BLaER1 (cell line): ENCODE results near the gene OSBPL2.
A peak's percentile ranks its signal among the peaks of the same experiment; 100 is the strongest.

Experiments used
- H3K27ac ChIP-seq: shearing (Covaris generic); formaldehyde crosslinking; 2 replicates; pipeline ENCODE4 v1.8.1; 2022
- H3K27me3 ChIP-seq: shearing (Covaris generic); formaldehyde crosslinking; 2 replicates; pipeline ENCODE4 v1.8.1; 2022
- H3K36me3 ChIP-seq: shearing (Covaris generic); formaldehyde crosslinking; 2 replicates; pipeline ENCODE4 v1.8.1; 2022
- H3K4me1 ChIP-seq: shearing (Covaris generic); formaldehyde crosslinking; 2 replicates; pipeline ENCODE4 v1.8.1; 2022
- H3K4me2 ChIP-seq: shearing (Covaris generic); formaldehyde crosslinking; 2 replicates; pipeline ENCODE4 v1.8.1; 2022
- H3K4me3 ChIP-seq: shearing (Covaris generic); formaldehyde crosslinking; 2 replicates; pipeline ENCODE4 v1.8.1; 2022
- H3K9ac ChIP-seq: shearing (Covaris generic); formaldehyde crosslinking; 2 replicates; pipeline ENCODE4 v1.8.1; 2022
- H3K9me3 ChIP-seq: shearing (Covaris generic); formaldehyde crosslinking; 2 replicates; pipeline ENCODE4 v1.8.1; 2022
- H4K20me1 ChIP-seq: shearing (Covaris generic); formaldehyde crosslinking; 2 replicates; pipeline ENCODE4 v1.8.1; 2022
- Cebpa-rat ChIP-seq: shearing (Covaris generic); IDR thresholded peaks from 2 replicates; pipeline ENCODE4 v1.8.1; 2022

The OSBPL2 gene

GRCh38 chr20:62326559-62326958 is 88.2 kb downstream of the OSBPL2 start:
- no peak overlapping the region for H3K27ac ChIP-seq
- H3K36me3 ChIP-seq = peaks cover 85% of the 10 kb centered on the region
- H3K4me3 ChIP-seq = no peak overlapping the region
- peaks cover 20% of the 10 kb centered on the region; the same call in 1 of the 2 replicates for H4K20me1 ChIP-seq
- TF ChIP-seq Cebpa-rat = no peak
- H3K4me2 ChIP-seq = no peak overlapping the region
- no peaks in the 10 kb centered on the region for H3K27me3 ChIP-seq
- peaks cover 9% of the 10 kb centered on the region for H3K4me1 ChIP-seq
- H3K9me3 ChIP-seq = no peaks in the 10 kb centered on the region
- H3K9ac ChIP-seq = no peak overlapping the region

- no peak overlapping the region for H3K4me2 ChIP-seq
- no peaks in the 10 kb centered on the region for H3K27me3 ChIP-seq
- H3K9me3 ChIP-seq = no peaks in the 10 kb centered on the region
- H3K4me1 ChIP-seq = peaks cover 9% of the 10 kb centered on the region
- no peak overlapping the region for H3K9ac ChIP-seq
- no peak overlapping the region for H3K4me3 ChIP-seq
- H3K27ac ChIP-seq = no peak overlapping the region
- peaks cover 86% of the 10 kb centered on the region for H3K36me3 ChIP-seq
- no peak for TF ChIP-seq Cebpa-rat
- peaks cover 20% of the 10 kb centered on the region; the same call in 1 of the 2 replicates for H4K20me1 ChIP-seq
Observed at GRCh38 chr20:62326959-62327725, 88.8 kb downstream of the OSBPL2 start.

- H3K4me1 ChIP-seq = peaks cover 9% of the 10 kb centered on the region
- H3K4me2 ChIP-seq = peak overlapping the region; percentile 17; the same call in 1 of the 2 replicates
- H3K27me3 ChIP-seq = no peaks in the 10 kb centered on the region
- 0 out of 2 replicates have a peak overlapping the region, but pooled peaks have one; percentile 13 for H3K27ac ChIP-seq
- TF ChIP-seq Cebpa-rat = no peak
- no peak overlapping the region for H3K9ac ChIP-seq
- no peak overlapping the region for H3K4me3 ChIP-seq
- peaks cover 92% of the 10 kb centered on the region for H3K36me3 ChIP-seq
- no peaks in the 10 kb centered on the region for H3K9me3 ChIP-seq
- H4K20me1 ChIP-seq = peaks cover 20% of the 10 kb centered on the region; the same call in 1 of the 2 replicates
Observed at GRCh38 chr20:62327726-62328495, 89.6 kb downstream of the OSBPL2 start.

- Histone ChIP-seq H3K9ac (no peak overlapping the region), H3K27me3 (no peaks in the 10 kb centered on the region), H4K20me1 (peaks cover 20% of the 10 kb centered on the region; the same call in 1 of the 2 replicates), H3K36me3 (peaks cover 90% of the 10 kb centered on the region), H3K4me2 (0 out of 2 replicates have a peak overlapping the region, but pooled peaks have one; percentile 17), H3K4me3 (no peak overlapping the region), H3K4me1 (peaks cover 9% of the 10 kb centered on the region), H3K27ac (0 out of 2 replicates have a peak overlapping the region, but pooled peaks have one; percentile 13), H3K9me3 (no peaks in the 10 kb centered on the region)
- TF ChIP-seq Cebpa-rat = no peak
Observed at GRCh38 chr20:62328684-62329388, 90.5 kb downstream of the OSBPL2 start.

- H3K27ac ChIP-seq = no peak overlapping the region
- no peak overlapping the region for H3K4me3 ChIP-seq
- H4K20me1 ChIP-seq = peaks cover 20% of the 10 kb centered on the region; the same call in 1 of the 2 replicates
- H3K4me2 ChIP-seq = no peak overlapping the region
- H3K9me3 ChIP-seq = no peaks in the 10 kb centered on the region
- no peaks in the 10 kb centered on the region for H3K27me3 ChIP-seq
- H3K4me1 ChIP-seq = peaks cover 13% of the 10 kb centered on the region
- TF ChIP-seq Cebpa-rat = no peak
- no peak overlapping the region for H3K9ac ChIP-seq
- peaks cover 90% of the 10 kb centered on the region for H3K36me3 ChIP-seq
Observed at GRCh38 chr20:62329389-62330377, 91.4 kb downstream of the OSBPL2 start.

GRCh38 chr20:62330576-62331317 is 92.4 kb downstream of the OSBPL2 start:
- no peak for TF ChIP-seq Cebpa-rat
- no peak overlapping the region for H3K4me3 ChIP-seq
- no peak overlapping the region for H3K4me2 ChIP-seq
- peaks cover 25% of the 10 kb centered on the region; the same call in 1 of the 2 replicates for H4K20me1 ChIP-seq
- peaks cover 24% of the 10 kb centered on the region for H3K4me1 ChIP-seq
- H3K9me3 ChIP-seq = no peaks in the 10 kb centered on the region
- H3K9ac ChIP-seq = no peak overlapping the region
- no peak overlapping the region for H3K27ac ChIP-seq
- no peaks in the 10 kb centered on the region for H3K27me3 ChIP-seq
- H3K36me3 ChIP-seq = peaks cover 81% of the 10 kb centered on the region

- H3K4me2 ChIP-seq = no peak overlapping the region
- H4K20me1 ChIP-seq = peaks cover 31% of the 10 kb centered on the region
- peaks cover 77% of the 10 kb centered on the region for H3K36me3 ChIP-seq
- no peaks in the 10 kb centered on the region for H3K9me3 ChIP-seq
- H3K4me1 ChIP-seq = peaks cover 30% of the 10 kb centered on the region
- TF ChIP-seq Cebpa-rat = no peak
- H3K9ac ChIP-seq = no peak overlapping the region
- H3K27ac ChIP-seq = no peak overlapping the region
- H3K4me3 ChIP-seq = no peak overlapping the region
- H3K27me3 ChIP-seq = no peaks in the 10 kb centered on the region
Observed at GRCh38 chr20:62331347-62331746, 93.0 kb downstream of the OSBPL2 start.

GRCh38 chr20:62332421-62332820 is 94.1 kb downstream of the OSBPL2 start:
- TF ChIP-seq Cebpa-rat = no peak
- no peaks in the 10 kb centered on the region for H3K27me3 ChIP-seq
- peaks cover 67% of the 10 kb centered on the region for H3K36me3 ChIP-seq
- peaks cover 41% of the 10 kb centered on the region for H3K4me1 ChIP-seq
- no peak overlapping the region for H3K4me2 ChIP-seq
- H3K4me3 ChIP-seq = no peak overlapping the region
- H4K20me1 ChIP-seq = peaks cover 42% of the 10 kb centered on the region
- H3K27ac ChIP-seq = no peak overlapping the region
- no peak overlapping the region for H3K9ac ChIP-seq
- H3K9me3 ChIP-seq = no peaks in the 10 kb centered on the region
